Heart right ventricle (tissue), 16 donors: Measurements from ENCODE around the gene CSMD2. TPM values are rescaled to one million over a fixed set of nuclear protein-coding genes. Genes with fewer than 3 reads are reported as not detected.

ENCODE experiments used
- ATAC-seq, 8 donors: fragments of 200-7000 bp; cut with Tn5 transposase; one replicate each; pipeline ENCODE4 v1.9.1; 2020; ENCODE audit warnings: mild to moderate bottlenecking in 8 of 8, moderate library complexity in 8 of 8, moderate number of reproducible peaks in 1 of 8
- DNase-seq, 2 donors: peaks; one replicate each; pipeline ENCODE4 v3.0.0-alpha.2; 2020
- H3K27ac ChIP-seq, 10 donors: fragments of 200-600 bp; sonication (generic) in 2 of 10; one replicate each; pipeline versions ENCODE4 v1.5.0 to v1.8.0; 2020 to 2022; ENCODE audit warnings: mild to moderate bottlenecking in 3 of 10
- H3K27me3 ChIP-seq, 7 donors: fragments of 200-600 bp; one replicate each; pipeline ENCODE4 v1.8.0; 2021 to 2022; ENCODE audit warnings: mild to moderate bottlenecking in 2 of 7
- H3K36me3 ChIP-seq, 9 donors: fragments of 200-600 bp; sonication (generic) in 1 of 9; one replicate each; pipeline versions ENCODE4 v1.5.0 to v1.8.0; 2020 to 2022; ENCODE audit warnings: mild to moderate bottlenecking in 2 of 9
- H3K4me1 ChIP-seq, 9 donors: fragments of 200-600 bp; sonication (generic) in 1 of 9; one replicate each; pipeline versions ENCODE4 v1.5.0 to v1.8.0; 2020 to 2022; ENCODE audit warnings: mild to moderate bottlenecking in 4 of 9
- H3K4me3 ChIP-seq, 10 donors: fragments of 200-600 bp; sonication (generic) in 2 of 10; one replicate each; pipeline versions ENCODE4 v1.5.0 to v1.8.0; 2020 to 2022; ENCODE audit warnings: mild to moderate bottlenecking in 7 of 10, moderate library complexity in 2 of 10
- H3K9me3 ChIP-seq, 11 donors: fragments of 200-600 bp in 10 of 11; sonication (generic) in 2 of 11; one replicate each; pipeline versions ENCODE4 v1.5.0 to v1.8.0; 2013 to 2022; ENCODE audit warnings: mild to moderate bottlenecking in 2 of 11, control low read depth in 1 of 11, moderate library complexity in 1 of 11
- CTCF ChIP-seq, 9 donors: fragments of 200-600 bp; sonication (generic) in 2 of 9; IDR thresholded peaks; one replicate each; pipeline versions ENCODE4 v1.5.0 to v1.8.0; 2021 to 2022; ENCODE audit warnings: antibody characterized with exemption in 9 of 9, mild to moderate bottlenecking in 5 of 9, moderate library complexity in 1 of 9
- WGBS, 2 donors: extraction: QIAGEN DNeasy Blood & Tissue Kit; methylation state at CpG; one replicate each; pipeline ENCODE4 v1.1.7; 2013; ENCODE audit warnings: inconsistent platforms in 1 of 2; 5-methylcytosine and 5-hydroxymethylcytosine counted together
- intact Hi-C, 10 donors: fragments of 100-400 bp; cut with DNase I; formaldehyde crosslinking; loops; one replicate each; pipeline versions ENCODE4 v1.11.1 to v1.14.2; 2022
- polyA plus RNA-seq, 2 donors: library from polyadenylated mRNA; stranded (reverse); fragments of 200-250 nt; gene quantifications; one replicate each; pipeline ENCODE4 v1.2.3, GENCODE V29; 2013
- total RNA-seq, 10 donors: library from RNA; stranded (reverse); fragmentation: NEBNext Ultra II Directional in 3 of 10; extraction: Animal tissue kit (Norgen Biotek cat#: 25700) in 3 of 10; gene quantifications; one replicate each; pipeline versions ENCODE4 v1.2.1 to v1.2.4, GENCODE V29; 2021 to 2023
- donor health status: Arrhythmogenic right ventricular cardiomyopathy.
- donor health status: ischemic (EF 13 %, LVEDD 7.1; RV severe dilation, severe dysfunction).
- donor health status: healthy with polysubstance abuse.
- donor health status: DM: no; HTN: yes; CAD: no.
- donor health status: DM: no; HTN: no; CAD: no.
- donor health status: ischemic (EF 25% LVEDD 6.9; RV normal size, moderate dysfunction).
- donor health status: ischemic (EF 25% LVEDD 5.7; RV mildly dilated, moderate dysfunction).
- donor health status: healthy.
- donor health status: DM: yes; HTN: yes; CAD: no.
- donor health status: Ischemic cardiomyopathy.
- donor health status: ischemic (EF 35%, LVEDD 5.7; RV mildly dilated, moderate dysfunction).
- donor health status: nonischemic (EF 11% LVEDD 7.7; RV severe dilation, severe dysfunction).
- donor health status: DM: yes; HTN: yes; CAD: no.
- donor health status: PGD.
- donor health status: ischemic (EF 29% LVEDD 5.4; RV normal size, mild dysfunction).
- donor health status: nonischemic (EF 23%, LVEDD 6.1; RV moderate dilation, normal function).

The CSMD2 gene
- total and polyA plus RNA-seq, 12 donors, result 0.04 to 0.97 (median 0.14) TPM; not detected in 1

DNA sequence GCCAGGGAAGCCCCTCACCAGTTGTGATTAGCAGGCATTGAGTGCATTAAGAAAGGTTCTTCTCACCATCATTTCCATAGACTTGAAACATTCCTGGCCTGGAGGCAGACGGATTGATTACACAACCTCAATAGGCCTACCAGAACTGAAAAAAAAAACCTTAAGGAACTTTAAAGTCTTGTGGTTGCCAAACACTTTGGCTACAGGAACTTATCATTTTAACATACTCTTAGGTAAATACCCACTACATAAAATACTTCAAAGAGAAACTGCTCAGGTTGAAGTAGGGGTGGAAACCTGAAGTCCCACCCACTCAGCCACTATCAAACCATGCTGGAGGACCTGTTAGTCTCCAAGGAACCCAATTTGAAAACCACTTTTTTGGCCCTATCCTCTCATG, 323.5 kb downstream of the CSMD2 start:
- ATAC-seq (no peak), DNase-seq (no peak)
- no peaks in the 10 kb centered on the region for H3K4me1 ChIP-seq
- H3K9me3 ChIP-seq, result peaks cover 0 to 5% (median 0%) of the 10 kb centered on the region in 11 donors
- 68 to 79% methylated on average over 1 of the region's 1 CpG for WGBS, 2 donors
- H3K36me3 ChIP-seq, result no peaks in the 10 kb centered on the region
- TF ChIP-seq CTCF (IDR thresholded peaks at IDR 0.05), result no peak
- intact Hi-C loops, result no loop called here
- H3K27ac ChIP-seq, result no peak overlapping the region
- no peak overlapping the region for H3K4me3 ChIP-seq
- peaks cover 0 to 5% (median 0%) of the 10 kb centered on the region in 7 donors for H3K27me3 ChIP-seq

DNA sequence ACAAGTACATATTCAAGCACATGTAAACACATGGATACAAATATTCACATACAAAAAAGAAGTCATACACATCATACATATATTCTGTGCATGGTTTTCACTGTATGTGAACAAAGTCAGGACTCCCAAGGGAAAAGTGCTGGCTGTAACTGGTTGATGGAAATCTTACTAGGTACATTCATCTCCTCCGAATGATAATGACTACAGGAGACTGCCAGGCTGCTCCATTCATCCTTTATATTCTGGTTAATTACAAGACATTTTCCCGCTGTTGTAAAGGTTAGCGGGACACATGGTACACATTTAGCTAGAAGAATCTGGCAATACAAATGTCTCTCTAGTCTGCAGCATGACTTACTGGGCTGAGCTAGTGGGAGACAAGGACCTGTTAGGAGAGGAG, 327.4 kb downstream of the CSMD2 start:
- peaks cover 0 to 5% (median 0%) of the 10 kb centered on the region in 7 donors for H3K27me3 ChIP-seq
- 85 to 90% methylated on average over 3 of the region's 3 CpGs for WGBS, 2 donors
- DNase-seq (no peak), ATAC-seq (no peak)
- intact Hi-C loops, result no loop called here
- no peak overlapping the region for H3K4me3 ChIP-seq
- no peaks in the 10 kb centered on the region for H3K4me1 ChIP-seq
- TF ChIP-seq CTCF (IDR thresholded peaks at IDR 0.05), result no peak
- H3K27ac ChIP-seq, result no peak overlapping the region
- H3K36me3 ChIP-seq, result no peaks in the 10 kb centered on the region
- H3K9me3 ChIP-seq, result peaks cover 0 to 5% (median 0%) of the 10 kb centered on the region in 11 donors

DNA sequence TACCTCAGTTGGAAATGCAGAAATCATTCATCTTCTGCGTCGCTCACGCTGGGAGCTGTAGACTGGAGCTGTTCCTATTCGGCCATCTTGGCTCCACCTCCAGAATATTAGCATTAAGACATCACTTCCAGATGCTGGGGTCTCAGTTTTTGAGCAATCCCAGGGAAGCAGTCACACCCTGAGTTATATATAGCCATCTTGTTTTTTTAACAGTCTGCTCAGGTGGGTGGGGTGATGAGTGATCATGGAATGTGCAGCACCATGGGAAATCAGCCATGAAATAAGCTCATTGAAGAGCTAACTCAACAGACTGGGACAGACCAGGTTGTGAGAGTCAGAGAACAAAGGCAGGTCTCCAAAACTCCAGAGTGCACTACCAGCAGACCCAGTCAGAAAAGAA, 328.1 kb downstream of the CSMD2 start:
- no peaks in the 10 kb centered on the region for H3K4me1 ChIP-seq

GRCh38 chr1:33828654-33829053, 336.4 kb downstream of the CSMD2 start:
- DNase-seq (no peak), ATAC-seq (no peak)
- H3K4me1 ChIP-seq, result no peaks in the 10 kb centered on the region
- H3K9me3 ChIP-seq, result no peaks in the 10 kb centered on the region
- no peak for TF ChIP-seq CTCF (IDR thresholded peaks at IDR 0.05)
- H3K4me3 ChIP-seq, result no peak overlapping the region
- H3K27me3 ChIP-seq, result peaks cover 0 to 15% (median 0%) of the 10 kb centered on the region in 7 donors
- intact Hi-C loops, result no loop called here
- H3K27ac ChIP-seq, result no peak overlapping the region
- H3K36me3 ChIP-seq, result no peaks in the 10 kb centered on the region
- 85 to 86% methylated on average over 5 of the region's 5 CpGs for WGBS, 2 donors

More for the DNA sequence above, 328.1 kb downstream of the CSMD2 start:
- ATAC-seq (no peak), DNase-seq (no peak)
- Histone ChIP-seq H3K36me3 (no peaks in the 10 kb centered on the region), H3K27ac (no peak overlapping the region), H3K27me3 (peaks cover 0 to 5% (median 0%) of the 10 kb centered on the region in 7 donors), H3K9me3 (peaks cover 0 to 5% (median 0%) of the 10 kb centered on the region in 11 donors), H3K4me3 (no peak overlapping the region)
- TF ChIP-seq CTCF (IDR thresholded peaks at IDR 0.05), result no peak
- intact Hi-C loops, result no loop called here
- WGBS, 2 donors, result 90 to 94% methylated on average over 4 of the region's 4 CpGs
